ENCODE measurements around the gene BAIAP3. TPM values are rescaled to one million over a fixed set of nuclear protein-coding genes. Genes with fewer than 3 reads are reported as not detected.
A peak's percentile ranks its signal among the peaks of the same experiment; 100 is the strongest.

BAIAP3 gene
- total RNA-seq, 1 experiment from 2014 or later = 6.8 TPM

DNA sequence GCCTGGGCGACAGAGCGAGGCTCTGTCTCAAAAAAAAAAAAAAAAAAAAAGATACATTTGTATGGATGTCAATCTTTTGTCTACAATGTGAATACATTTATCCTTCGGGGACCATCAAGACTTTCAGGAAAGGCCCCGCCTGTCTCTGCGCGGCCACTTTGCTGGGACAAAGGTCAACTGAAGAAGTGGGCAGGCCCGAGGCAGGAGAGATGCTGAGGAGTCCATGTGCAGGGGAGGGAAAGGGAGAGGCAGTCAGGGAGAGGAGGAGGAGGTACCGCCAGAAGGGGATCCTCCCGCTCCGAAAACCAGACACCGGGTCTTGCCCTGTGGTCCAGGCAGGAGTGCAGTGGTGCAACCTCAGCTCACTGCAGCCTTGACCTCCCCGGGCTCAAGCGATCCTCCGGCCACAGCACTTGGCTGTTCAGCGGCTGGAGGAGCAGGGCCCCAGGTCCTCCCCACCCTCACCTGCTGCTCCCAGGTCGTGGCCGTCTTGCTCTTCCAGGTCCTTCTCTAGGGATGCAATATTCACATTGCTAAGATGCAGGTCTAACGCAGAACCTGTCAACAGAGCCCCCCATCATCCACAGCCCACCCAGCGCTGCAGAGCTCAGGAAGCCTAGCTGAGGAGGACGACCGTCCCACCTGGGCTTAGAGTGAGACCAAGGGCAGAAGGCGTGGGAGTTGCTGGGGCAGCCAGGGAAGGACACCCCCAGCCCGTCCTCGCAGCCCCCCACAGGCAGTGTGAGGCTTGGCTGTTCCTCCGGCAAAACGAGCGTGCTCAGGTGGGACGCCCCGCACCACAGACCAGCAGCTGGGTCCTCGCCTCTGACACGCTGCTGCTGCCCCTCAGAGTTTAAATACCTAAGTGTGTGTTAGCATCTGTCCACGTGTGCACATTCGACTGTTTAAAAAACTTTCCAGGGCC, 37.9 kb downstream of the BAIAP3 start:
- no peak overlapping the region for H3T11ph ChIP-seq (ENCODE audit: low read length)
- H3K9me3 ChIP-seq (ENCODE audit: control insufficient read depth, low read depth, low read length) = no peaks in the 10 kb centered on the region
- no peak overlapping the region for H4K5ac ChIP-seq (ENCODE audit: insufficient read length, low read depth, low read length)
- TF ChIP-seq, protein P1, sequence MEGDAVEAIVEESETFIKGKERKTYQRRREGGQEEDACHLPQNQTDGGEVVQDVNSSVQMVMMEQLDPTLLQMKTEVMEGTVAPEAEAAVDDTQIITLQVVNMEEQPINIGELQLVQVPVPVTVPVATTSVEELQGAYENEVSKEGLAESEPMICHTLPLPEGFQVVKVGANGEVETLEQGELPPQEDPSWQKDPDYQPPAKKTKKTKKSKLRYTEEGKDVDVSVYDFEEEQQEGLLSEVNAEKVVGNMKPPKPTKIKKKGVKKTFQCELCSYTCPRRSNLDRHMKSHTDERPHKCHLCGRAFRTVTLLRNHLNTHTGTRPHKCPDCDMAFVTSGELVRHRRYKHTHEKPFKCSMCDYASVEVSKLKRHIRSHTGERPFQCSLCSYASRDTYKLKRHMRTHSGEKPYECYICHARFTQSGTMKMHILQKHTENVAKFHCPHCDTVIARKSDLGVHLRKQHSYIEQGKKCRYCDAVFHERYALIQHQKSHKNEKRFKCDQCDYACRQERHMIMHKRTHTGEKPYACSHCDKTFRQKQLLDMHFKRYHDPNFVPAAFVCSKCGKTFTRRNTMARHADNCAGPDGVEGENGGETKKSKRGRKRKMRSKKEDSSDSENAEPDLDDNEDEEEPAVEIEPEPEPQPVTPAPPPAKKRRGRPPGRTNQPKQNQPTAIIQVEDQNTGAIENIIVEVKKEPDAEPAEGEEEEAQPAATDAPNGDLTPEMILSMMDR (conservative IDR thresholded peaks at IDR 0.05) = no peak
- H2BK120ac ChIP-seq (ENCODE audit: low read depth, low read length, poor library complexity, severe bottlenecking) = no peak overlapping the region
- H3K27ac Mint-ChIP-seq = peak overlapping the region in 1 of 3 experiments; percentile 70; a peak in 1 of 7 replicates
- no peak overlapping the region for H2BK12ac ChIP-seq (ENCODE audit: insufficient read length, low read depth, low read length)
- no peak overlapping the region for H3K27ac ChIP-seq (ENCODE audit: insufficient read length, low read depth, low read length)
- H3K27me3 ChIP-seq (ENCODE audit: insufficient read depth, low read length) = no peaks in the 10 kb centered on the region
- peaks cover 3 to 13% (median 10%) of the 10 kb centered on the region in 3 experiments; a peak in 5 of 7 replicates for H3K36me3 Mint-ChIP-seq (ENCODE audit: insufficient read depth in 1 of 3, low read depth in 3 of 3)
- H2BK20ac ChIP-seq (ENCODE audit: low read depth, low read length, poor library complexity, severe bottlenecking) = no peak overlapping the region
- H2BK15ac ChIP-seq (ENCODE audit: low read depth, low read length) = no peak overlapping the region
- no peak overlapping the region for H3K23ac ChIP-seq (ENCODE audit: insufficient read length, low read depth, low read length)
- H4K8ac ChIP-seq (replicated peaks; ENCODE audit: insufficient read length, low read depth, low read length) = no peak overlapping the region
- H4K91ac ChIP-seq (ENCODE audit: insufficient read length, low read depth, low read length) = no peak overlapping the region
- H3K4me2 ChIP-seq (ENCODE audit: insufficient read depth, insufficient read length, low read length) = no peak overlapping the region
- no peak overlapping the region for H3K56ac ChIP-seq (ENCODE audit: insufficient read length, low read depth, low read length)
- no peaks in the 10 kb centered on the region; the same call in 1 of the 2 replicates for H3K79me2 ChIP-seq (ENCODE audit: insufficient read depth, low read length)
- no peak overlapping the region for H3K18ac ChIP-seq (ENCODE audit: insufficient read length, low read depth, low read length)
- H3K79me1 ChIP-seq (ENCODE audit: insufficient read depth, low read depth, low read length, poor library complexity, severe bottlenecking) = no peaks in the 10 kb centered on the region
- H3K27me3 Mint-ChIP-seq (ENCODE audit: low read depth) = no peaks in the 10 kb centered on the region; the same call in 1 of the 2 replicates
- no peak overlapping the region for H2AFZ ChIP-seq (ENCODE audit: low read length)
- H2AK5ac ChIP-seq (ENCODE audit: insufficient read length, low read length) = no peak overlapping the region
- no peak overlapping the region; the same call in 1 of the 2 replicates for H3K14ac ChIP-seq (ENCODE audit: insufficient read depth, low read length)
- H3K4ac ChIP-seq (ENCODE audit: low read depth, low read length) = no peak overlapping the region
- H3K4me3 Mint-ChIP-seq = no peak overlapping the region
- H3K23me2 ChIP-seq (ENCODE audit: insufficient read length, low read depth, low read length, poor library complexity, severe bottlenecking) = peaks cover 3% of the 10 kb centered on the region
- H3K4me1 ChIP-seq (ENCODE audit: insufficient read depth, low read length) = no peaks in the 10 kb centered on the region
- H3K9ac ChIP-seq (ENCODE audit: extremely low read depth, insufficient read length, low read length) = no peak overlapping the region
- no peak overlapping the region for H2BK5ac ChIP-seq (ENCODE audit: insufficient read length, low read length)
- no peaks in the 10 kb centered on the region for H3K9me3 Mint-ChIP-seq
- no peaks in the 10 kb centered on the region for H4K20me1 ChIP-seq (ENCODE audit: control insufficient read depth, insufficient read depth, insufficient read length)
- no CpG with 5 or more reads among the region's 33 CpGs for WGBS (ENCODE audit: extremely low coverage, insufficient read length, low lambda C conversion rate)
- no peak for DNase-seq
- no peaks in the 10 kb centered on the region for H3K4me1 Mint-ChIP-seq

All from H9 (cell line).